K562 (cell line): Measurements from ENCODE around the gene RTL1. TPM values are rescaled to one million over a fixed set of nuclear protein-coding genes. Genes with fewer than 3 reads are reported as not detected.

ENCODE experiments used
- ATAC-seq: fragments of 200-7000 bp; cut with Tn5 transposase; 3 replicates; pipeline ENCODE4 v1.9.1; 2020; ENCODE audit warnings: moderate library complexity
- BruUV-seq: library from RNA; stranded (reverse); fragments of 400-500 nt; replicated peaks from 2 replicates; lab custom pipeline; 2021; lab: Mats Ljungman, UMichigan
- CTCF ChIA-PET: fragments of 300-600 bp; formaldehyde crosslinking; extraction: SDS; loops from one replicate; lab custom pipeline; 2021; ENCODE audit warnings: low intra/inter-chr PET ratio; lab: Yijun Ruan, JAX
- POLR2A ChIA-PET: fragments of 300-600, 350-650 bp; sonication (Branson Sonifier 250); formaldehyde crosslinking; extraction: SDS; loops from one replicate; lab custom pipeline; 2021; ENCODE audit warnings: antibody characterized with exemption, inconsistent platforms; lab: Yijun Ruan, JAX
- DNase-seq, 4 experiments: peaks; one replicate each; pipeline versions ENCODE4 v3.0.0 to v3.0.0-alpha.2; 2011 to 2018; ENCODE audit warnings: low spot score in 3 of 4, mixed read lengths in 3 of 4; ENCODE audit errors: extremely low read depth in 1 of 4
- FAIRE-seq: peaks from 2 replicates; lab custom pipeline; 2011; peaks lifted over from hg19 to GRCh38; lab: Jason Lieb, UNC
- H2AFZ ChIP-seq: 2 replicates; pipeline ENCODE4 v1.6.0; 2011; ENCODE audit warnings: low read depth, low read length, control low read depth, inconsistent platforms
- H3K27ac ChIP-seq: fragments of 200-600 bp; 3 replicates; pipeline ENCODE4 v1.8.0; 2011; ENCODE audit warnings: low read depth, mild to moderate bottlenecking, control low read depth, inconsistent platforms, low read length, moderate library complexity, mixed read lengths; ENCODE audit errors: extremely low read depth
- H3K27me3 ChIP-seq, 2 experiments: fragments of 300-600 bp in 1 of 2; 2 replicates in 1 of 2; 3 replicates in 1 of 2; pipeline versions ENCODE4 v1.6.0 to v1.8.0; 2011; ENCODE audit warnings: inconsistent platforms in 2 of 2, low read length in 2 of 2, mild to moderate bottlenecking in 1 of 2, mixed read lengths in 1 of 2, moderate library complexity in 1 of 2; ENCODE audit not compliant: control insufficient read depth in 2 of 2, insufficient read depth in 2 of 2
- H3K36me3 ChIP-seq: fragments of 300-600 bp; 3 replicates; pipeline ENCODE4 v1.8.0; 2011; ENCODE audit warnings: mild to moderate bottlenecking, low read length, inconsistent platforms; ENCODE audit not compliant: control insufficient read depth, insufficient read depth
- H3K4me1 ChIP-seq, 2 experiments: fragments of 200-600 bp in 1 of 2; replicated peaks in 1 of 2; 2 replicates in 1 of 2; 3 replicates in 1 of 2; pipeline versions ENCODE4 v1.5.1 to v1.8.0; 2011; ENCODE audit warnings: inconsistent platforms in 2 of 2, low read length in 2 of 2, mild to moderate bottlenecking in 1 of 2, mixed read lengths in 1 of 2, moderate library complexity in 1 of 2; ENCODE audit not compliant: control insufficient read depth in 2 of 2, insufficient read depth in 2 of 2
- H3K4me2 ChIP-seq: 2 replicates; pipeline ENCODE4 v1.6.1; 2011; ENCODE audit warnings: low read length, control low read depth, inconsistent platforms, mixed read lengths; ENCODE audit not compliant: insufficient read depth
- H3K4me3 ChIP-seq: fragments of 200-600 bp; sonication (generic), shearing (Covaris generic); 2 replicates; pipeline ENCODE4 v1.5.1; 2016; ENCODE audit warnings: control low read depth, inconsistent platforms
- H3K79me2 ChIP-seq: fragments of 200-600 bp; 3 replicates; pipeline ENCODE4 v1.8.0; 2011; ENCODE audit warnings: low read length, inconsistent platforms; ENCODE audit not compliant: control insufficient read depth, insufficient read depth
- H3K9ac ChIP-seq, 2 experiments: 2 replicates each; pipeline versions ENCODE4 v1.6.0 to v1.6.1; 2011; ENCODE audit warnings: low read depth in 2 of 2, low read length in 2 of 2, control low read depth in 1 of 2, inconsistent platforms in 1 of 2, mild to moderate bottlenecking in 1 of 2, mixed read lengths in 1 of 2; ENCODE audit not compliant: insufficient read depth in 1 of 2
- H3K9me1 ChIP-seq: one replicate; pipeline ENCODE4 v1.6.0; 2011; ENCODE audit warnings: inconsistent platforms, mild to moderate bottlenecking, low read length, moderate library complexity; ENCODE audit not compliant: control insufficient read depth, insufficient read depth
- H3K9me3 ChIP-seq: replicated peaks from 2 replicates; pipeline ENCODE4 v1.5.1; 2011; ENCODE audit warnings: low read depth, low read length, inconsistent platforms; ENCODE audit not compliant: control insufficient read depth, insufficient read depth
- H4K20me1 ChIP-seq: replicated peaks from 2 replicates; pipeline ENCODE4 v1.6.1; 2011; ENCODE audit warnings: low read length, inconsistent platforms, mixed read lengths; ENCODE audit not compliant: control insufficient read depth, insufficient read depth
- FOXK2 ChIP-seq, 2 experiments: fragments of 450-650 bp; IDR thresholded peaks in 1 of 2; conservative IDR thresholded peaks in 1 of 2; 2 replicates each; pipeline ENCODE4 v1.6.1; 2016; ENCODE audit warnings: low read depth in 2 of 2, mild to moderate bottlenecking in 1 of 2
- KLF13 ChIP-seq: fragments of 450-650 bp; IDR thresholded peaks from 2 replicates; pipeline ENCODE4 v1.6.1; 2016; ENCODE audit warnings: missing genetic modification characterization, low read depth, mild to moderate bottlenecking, missing compliant biosample characterization, moderate library complexity, borderline replicate concordance
- NCOA4 ChIP-seq: fragments of 450-650 bp; IDR thresholded peaks from 2 replicates; pipeline ENCODE4 v1.6.1; 2018; ENCODE audit warnings: mild to moderate bottlenecking; ENCODE audit not compliant: partially characterized antibody
- ZNF253 ChIP-seq: fragments of 250-450 bp; sonication (Bioruptor Pico); conservative IDR thresholded peaks from 2 replicates; pipeline ENCODE4 v1.6.1; 2021; ENCODE audit warnings: mild to moderate bottlenecking
- WGBS: fragments of 100-300 bp; shearing (Covaris generic); methylation state at CpG from one replicate; pipeline ENCODE4 v1.1.6; 2016; ENCODE audit warnings: low coverage, mixed read lengths; ENCODE audit not compliant: insufficient coverage; ENCODE audit errors: missing lambda C conversion rate; 5-methylcytosine and 5-hydroxymethylcytosine counted together
- in situ Hi-C: fragments of 300-500 bp; cut with MboI; formaldehyde crosslinking; loops from 4 replicates; pipeline ENCODE4 v1.15.0; 2018; ENCODE audit warnings: inconsistent platforms, mixed read lengths
- intact Hi-C: fragments of 100-400 bp; cut with micrococcal nuclease; formaldehyde crosslinking; loops from 2 replicates; pipeline ENCODE4 v1.14.2; 2022
- polyA plus RNA-seq, 8 experiments: library from polyadenylated mRNA; depleted of rRNA in 4 of 8; stranded (reverse) in 5 of 8; unstranded in 3 of 8; fragments of >200 nt; fragmentation: Nextera tagmentation in 2 of 8; fragmentation: Illumina TruSeq in 1 of 8; extraction: Ambion mirVana in 2 of 8; extraction: Trizol in 1 of 8; gene quantifications; 2 replicates each; pipeline versions ENCODE4 v1.2.1 to v1.2.3, GENCODE V29; 2011 to 2014; ENCODE audit warnings: inconsistent platforms in 1 of 8, missing spikeins in 1 of 8
- total RNA-seq, 7 experiments: library from RNA; depleted of rRNA in 6 of 7; stranded (reverse); fragments of >200 nt in 6 of 7; fragmentation: Illumina TruSeq in 2 of 7; extraction: Trizol in 2 of 7; gene quantifications; 2 replicates each; pipeline versions ENCODE4 v1.2.1 to v1.2.3, GENCODE V29; 2011 to 2021; ENCODE audit warnings: low replicate concordance in 1 of 7
- TF ChIP-seq, protein P1 (sequence below): fragments of 450-650 bp; formaldehyde crosslinking; IDR thresholded peaks from 2 replicates; pipeline ENCODE4 v1.4.0; 2020; ENCODE audit warnings: mild to moderate bottlenecking, moderate library complexity

Gene RTL1
- total and polyA plus RNA-seq, 9 of the 15 experiments (the other 6 are each of a cell fraction or from before 2014, with no cell fraction given), result not detected

DNA sequence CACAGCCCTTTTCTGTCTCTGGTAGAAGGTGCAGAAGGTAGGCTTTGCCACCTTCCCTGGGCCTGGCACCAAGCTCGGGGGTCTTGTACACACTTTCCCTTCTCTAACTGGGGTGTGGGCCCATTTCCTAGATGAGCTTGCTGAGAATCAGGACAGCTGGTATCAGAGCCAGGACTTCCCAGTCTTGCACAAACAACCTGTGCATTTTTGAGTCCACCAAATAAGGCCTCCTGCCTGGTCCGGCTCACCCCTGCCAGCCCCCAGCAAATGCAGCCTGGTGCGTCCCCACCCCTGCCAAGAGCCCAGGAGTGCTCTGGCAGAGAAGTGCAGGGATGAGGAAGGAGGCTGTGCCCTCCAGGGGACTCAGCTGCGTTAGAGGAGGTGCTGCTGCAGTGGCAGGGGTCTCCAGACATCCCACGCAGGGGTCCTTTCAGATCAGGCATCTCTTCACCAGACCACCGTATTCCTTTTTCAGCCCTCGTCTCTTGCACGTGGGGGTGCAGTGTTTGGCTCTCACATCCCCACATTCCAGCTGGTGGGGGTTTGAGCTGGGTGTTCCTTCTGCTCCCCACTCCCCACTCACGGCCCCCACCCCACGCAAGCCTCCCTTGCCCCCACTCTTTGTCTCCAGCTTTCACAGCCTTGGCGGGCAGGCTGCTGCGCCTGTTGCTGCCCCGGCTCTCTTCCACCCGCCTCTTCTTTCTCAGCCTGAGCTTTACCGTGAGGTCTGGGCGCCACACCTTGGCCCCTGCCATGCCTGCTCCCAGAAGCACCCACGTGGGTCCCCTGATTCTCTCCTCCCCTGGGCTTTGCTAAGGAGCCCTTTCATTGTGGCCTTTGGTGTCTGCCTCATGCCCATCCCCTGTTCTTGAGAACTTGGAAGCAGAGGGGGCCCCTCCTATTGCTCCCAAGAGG is 45.3 kb downstream of the RTL1 start (continued):
- TF ChIP-seq ZNF253 (CRISPR knock-in tag) (no peak), FOXK2 (conservative IDR thresholded peaks at IDR 0.05 in 1 of 2, IDR thresholded peaks at IDR 0.05 in 1 of 2; ENCODE audit: low read depth in 2 of 2) (no peak)

DNA sequence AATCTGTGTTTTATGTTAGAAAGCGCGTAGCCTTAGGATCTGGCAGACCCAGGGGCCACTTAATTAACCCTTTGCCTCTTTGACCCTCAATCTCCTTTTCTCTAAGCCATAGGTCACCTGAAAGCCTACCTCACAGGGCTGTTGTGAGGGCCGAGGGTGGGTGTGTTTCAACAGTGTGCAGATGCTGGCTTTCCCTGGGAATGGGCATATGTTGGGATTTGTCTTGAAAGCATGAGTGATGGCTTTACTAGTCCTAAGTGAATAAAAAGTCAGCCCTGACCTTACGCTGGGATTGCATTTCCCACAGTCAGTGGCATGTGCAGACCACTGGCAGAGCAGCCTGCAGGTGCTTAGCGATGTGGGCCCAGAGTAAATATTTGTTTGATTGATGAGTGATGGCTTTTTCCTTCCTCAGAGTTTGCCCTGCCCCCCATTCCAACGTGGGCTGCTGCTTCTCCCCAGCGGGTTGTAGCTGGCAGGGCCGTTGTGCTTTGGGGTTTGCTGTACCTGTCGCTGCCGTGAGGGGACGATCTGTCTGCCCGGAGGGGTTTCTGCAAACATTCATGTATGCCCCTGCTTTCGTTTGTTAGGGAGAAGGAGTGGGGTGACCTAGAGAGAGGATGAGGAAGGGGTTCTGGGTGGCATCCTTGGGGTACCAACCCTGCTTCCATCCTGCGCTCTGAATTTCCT is 46.1 kb downstream of the RTL1 start:
- H4K20me1 ChIP-seq, result no peaks in the 10 kb centered on the region
- TF ChIP-seq, protein P1, sequence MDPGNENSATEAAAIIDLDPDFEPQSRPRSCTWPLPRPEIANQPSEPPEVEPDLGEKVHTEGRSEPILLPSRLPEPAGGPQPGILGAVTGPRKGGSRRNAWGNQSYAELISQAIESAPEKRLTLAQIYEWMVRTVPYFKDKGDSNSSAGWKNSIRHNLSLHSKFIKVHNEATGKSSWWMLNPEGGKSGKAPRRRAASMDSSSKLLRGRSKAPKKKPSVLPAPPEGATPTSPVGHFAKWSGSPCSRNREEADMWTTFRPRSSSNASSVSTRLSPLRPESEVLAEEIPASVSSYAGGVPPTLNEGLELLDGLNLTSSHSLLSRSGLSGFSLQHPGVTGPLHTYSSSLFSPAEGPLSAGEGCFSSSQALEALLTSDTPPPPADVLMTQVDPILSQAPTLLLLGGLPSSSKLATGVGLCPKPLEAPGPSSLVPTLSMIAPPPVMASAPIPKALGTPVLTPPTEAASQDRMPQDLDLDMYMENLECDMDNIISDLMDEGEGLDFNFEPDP (CRISPR knock-in tag), result no peak
- TF ChIP-seq KLF13 (tag) (no peak), NCOA4 (no peak)
- no peaks in the 10 kb centered on the region for H3K27me3 ChIP-seq
- ChIA-PET CTCF (no interaction called here), POLR2A (no interaction called here)
- in situ Hi-C loops, result no loop called here
- 22% methylated on average over 11 of the region's 14 CpGs for WGBS
- H3K27ac ChIP-seq, result no peak overlapping the region
- H3K9me1 ChIP-seq, result no peaks in the 10 kb centered on the region
- FAIRE-seq (no peak), DNase-seq (no peak), ATAC-seq (no peak)
- no peaks in the 10 kb centered on the region for H3K9me3 ChIP-seq
- H2AFZ ChIP-seq, result no peak overlapping the region
- no peak overlapping the region for H3K4me3 ChIP-seq
- intact Hi-C loops, result no loop called here
- H3K4me1 ChIP-seq, result peaks cover 0 to 15% of the 10 kb centered on the region in 2 experiments; a peak in 2 of 5 replicates
- H3K36me3 ChIP-seq, result no peaks in the 10 kb centered on the region
- H3K9ac ChIP-seq, result no peak overlapping the region
- no peaks in the 10 kb centered on the region for H3K79me2 ChIP-seq
- no peak overlapping the region for H3K4me2 ChIP-seq
- BruUV-seq, result no TSS peak
